Esophagus muscularis mucosa (tissue), 4 donors: ENCODE results near the gene TUBB2B. TPM values are rescaled to one million over a fixed set of nuclear protein-coding genes. Genes with fewer than 3 reads are reported as not detected.
A peak's percentile ranks its signal among the peaks of the same experiment; 100 is the strongest.

ENCODE experiments used
- DNase-seq: peaks from one replicate; pipeline ENCODE4 v3.0.0-alpha.2; 2017; ENCODE audit errors: extremely low spot score
- H3K27ac ChIP-seq, 4 donors: fragments of 200-600 bp; sonication (generic); replicated peaks in 1 of 4; 1 replicate in 3 of 4; 2 replicates in 1 of 4; pipeline ENCODE4 v1.5.1; 2016 to 2019; ENCODE audit warnings: mild to moderate bottlenecking in 1 of 4
- H3K27me3 ChIP-seq, 4 donors: fragments of 200-600 bp; sonication (generic); one replicate each; pipeline versions ENCODE4 v1.5.1 to v1.6.0; 2016 to 2019
- H3K36me3 ChIP-seq, 4 donors: fragments of 200-600 bp; sonication (generic); one replicate each; pipeline ENCODE4 v1.5.1; 2016 to 2019
- H3K4me1 ChIP-seq, 4 donors: fragments of 200-600 bp; sonication (generic); one replicate each; pipeline ENCODE4 v1.5.1; 2016 to 2019
- H3K4me3 ChIP-seq, 4 donors: fragments of 200-600 bp; sonication (generic); 1 replicate in 2 of 4; 2 replicates in 2 of 4; pipeline ENCODE4 v1.5.1; 2016 to 2019; ENCODE audit warnings: mild to moderate bottlenecking in 4 of 4, moderate library complexity in 1 of 4
- H3K9me3 ChIP-seq, 4 donors: fragments of 200-600 bp; sonication (generic); 1 replicate in 3 of 4; 2 replicates in 1 of 4; pipeline ENCODE4 v1.5.1; 2016 to 2019
- CTCF ChIP-seq, 3 experiments: fragments of 200-600 bp in 2 of 3; fragments of 450-650 bp in 1 of 3; sonication (generic) in 2 of 3; IDR thresholded peaks; one replicate each; pipeline ENCODE4 v1.5.1; 2017 to 2019; ENCODE audit warnings: antibody characterized with exemption in 3 of 3, mild to moderate bottlenecking in 2 of 3, moderate library complexity in 1 of 3
- EP300 ChIP-seq: sonication (generic); formaldehyde crosslinking; IDR thresholded peaks from one replicate; pipeline ENCODE4 v1.6.1; 2017; ENCODE audit warnings: antibody characterized with exemption
- POLR2A ChIP-seq: fragments of 450-650 bp; IDR thresholded peaks from one replicate; pipeline ENCODE4 v1.6.1; 2017; ENCODE audit warnings: antibody characterized with exemption, moderate library complexity, mild to moderate bottlenecking, low read depth
- POLR2AphosphoS5 ChIP-seq, 2 donors: sonication (generic); formaldehyde crosslinking; IDR thresholded peaks; one replicate each; pipeline ENCODE4 v1.6.1; 2017; ENCODE audit warnings: antibody characterized with exemption in 2 of 2
- whole genome bisulfite sequencing: methylation state at CpG from one replicate; pipeline ENCODE4 v1.1.5; 2018; 5-methylcytosine and 5-hydroxymethylcytosine counted together
- intact Hi-C: fragments of 100-400 bp; cut with DNase I; formaldehyde crosslinking; loops from one replicate; pipeline ENCODE4 v1.15.1; 2023
- total RNA-seq, 4 donors: library from RNA; depleted of rRNA; stranded (reverse); fragments of >200 nt; gene quantifications; one replicate each; pipeline versions ENCODE4 v1.1.0 to v1.2.1, GENCODE V29; 2016

TUBB2B gene
- total RNA-seq, 4 donors from 2014 or later: 12.0 to 35.8 (median 20.9) TPM

DNA sequence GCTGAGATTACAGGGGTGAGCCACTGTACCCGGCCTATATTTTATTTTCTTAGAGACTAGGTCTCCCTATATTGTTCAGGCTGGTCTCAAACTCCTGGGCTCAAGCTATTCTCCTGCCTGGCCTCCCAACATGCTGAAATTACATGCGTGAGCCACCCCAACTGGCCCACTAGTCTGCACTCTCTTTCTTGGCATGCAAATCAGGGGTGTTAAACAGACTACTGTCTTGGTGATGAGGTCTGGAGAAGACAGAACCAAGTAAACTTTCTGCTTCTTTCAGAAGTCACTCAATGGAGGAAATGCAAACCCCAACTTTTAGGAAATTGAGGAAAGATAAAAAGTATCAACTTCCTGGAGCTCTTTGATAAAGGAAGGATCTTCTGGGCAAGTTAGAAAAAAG is 8.0 kb upstream of the TUBB2B start:
- no peak for DNase-seq
- no peak overlapping the region for H3K27ac ChIP-seq
- no peaks in the 10 kb centered on the region for H3K9me3 ChIP-seq
- no peak overlapping the region for H3K4me3 ChIP-seq
- no peaks in the 10 kb centered on the region for H3K36me3 ChIP-seq
- intact Hi-C loops: no loop called here
- H3K4me1 ChIP-seq: peaks cover 6 to 20% (median 18%) of the 10 kb centered on the region in 4 donors
- TF ChIP-seq POLR2AphosphoS5 (IDR thresholded peaks at IDR 0.05): no peak
- no peak for TF ChIP-seq CTCF (IDR thresholded peaks at IDR 0.05)
- 100% methylated on average over 2 of the region's 2 CpGs for WGBS
- H3K27me3 ChIP-seq: peaks cover 0 to 19% (median 2%) of the 10 kb centered on the region in 4 donors

DNA sequence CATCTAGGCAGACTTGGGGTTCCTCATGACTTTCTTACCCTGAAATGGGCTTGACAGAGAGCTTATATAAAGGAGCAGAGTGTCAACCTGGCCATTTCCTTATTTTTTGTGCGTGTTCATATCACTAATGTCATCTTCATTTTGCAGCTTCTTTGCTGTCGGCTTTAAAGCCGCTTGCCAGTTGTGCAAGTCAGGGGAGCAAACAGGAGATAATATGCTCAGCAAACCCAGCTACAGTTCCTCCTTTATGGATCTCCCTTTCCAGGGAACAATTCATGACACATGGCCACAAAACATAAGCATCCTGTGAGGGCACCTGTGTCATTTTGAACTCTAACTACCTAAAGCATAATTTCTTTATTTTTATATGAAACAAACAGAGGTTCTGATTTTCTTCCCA is 6.5 kb upstream of the TUBB2B start:
- Histone ChIP-seq H3K4me1 (peaks cover 17 to 36% (median 34%) of the 10 kb centered on the region in 4 donors), H3K4me3 (no peak overlapping the region), H3K36me3 (no peaks in the 10 kb centered on the region), H3K9me3 (no peaks in the 10 kb centered on the region), H3K27ac (no peak overlapping the region), H3K27me3 (peaks cover 0 to 35% (median 6%) of the 10 kb centered on the region in 4 donors)
- 93% methylated on average over 3 of the region's 3 CpGs for WGBS
- TF ChIP-seq POLR2AphosphoS5 (IDR thresholded peaks at IDR 0.05) (no peak), POLR2A (no peak), CTCF (IDR thresholded peaks at IDR 0.05) (no peak), EP300 (no peak)
- no peak for DNase-seq
- intact Hi-C loops: loop anchor here (5.0 kb wide), 1 partner anchor 72 kb away; no protein-coding TSS in a partner anchor

GRCh38 chr6:3233321-3233720 is 5.9 kb upstream of the TUBB2B start:
- no peak for TF ChIP-seq EP300
- TF ChIP-seq POLR2AphosphoS5 (IDR thresholded peaks at IDR 0.05): no peak
- TF ChIP-seq CTCF (IDR thresholded peaks at IDR 0.05): no peak
- TF ChIP-seq POLR2A: no peak
- Histone ChIP-seq H3K9me3 (no peaks in the 10 kb centered on the region), H3K4me1 (peaks cover 23 to 42% (median 40%) of the 10 kb centered on the region in 4 donors), H3K36me3 (no peaks in the 10 kb centered on the region), H3K27ac (no peak overlapping the region), H3K4me3 (no peak overlapping the region), H3K27me3 (peaks cover 0 to 40% (median 8%) of the 10 kb centered on the region in 4 donors)
- WGBS: 87% methylated on average over 3 of the region's 3 CpGs
- intact Hi-C loops: loop anchor here (5.0 kb wide), 1 partner anchor 71 kb away; no protein-coding TSS in a partner anchor
- no peak for DNase-seq

- intact Hi-C loops: loop anchor here (5.0 kb wide), 1 partner anchor 70 kb away; no protein-coding TSS in a partner anchor
These were observed 4.8 kb upstream of the TUBB2B start for GRCh38 chr6:3232017-3232945.

More at GRCh38 chr6:3232017-3232945, 4.8 kb upstream of the TUBB2B start:
- no peak for DNase-seq
- Histone ChIP-seq H3K36me3 (no peaks in the 10 kb centered on the region), H3K27me3 (peaks cover 0 to 51% (median 17%) of the 10 kb centered on the region in 4 donors), H3K9me3 (no peaks in the 10 kb centered on the region), H3K4me3 (peak overlapping the region; percentile 61 to 75 (median 69)), H3K4me1 (peaks cover 34 to 52% (median 50%) of the 10 kb centered on the region in 4 donors), H3K27ac (peak overlapping the region; percentile 78 to 90 (median 86))
- 27% methylated on average over 23 of the region's 23 CpGs for WGBS
- TF ChIP-seq POLR2AphosphoS5 (IDR thresholded peaks at IDR 0.05): no peak
- TF ChIP-seq CTCF (IDR thresholded peaks at IDR 0.05): no peak
- no peak for TF ChIP-seq EP300
- no peak for TF ChIP-seq POLR2A
